H1 (cell line): ENCODE data around the gene TXNRD2. TPM values are rescaled to one million over a fixed set of nuclear protein-coding genes. Genes with fewer than 3 reads are reported as not detected.
A peak's percentile ranks its signal among the peaks of the same experiment; 100 is the strongest.

Source experiments
- CTCF ChIA-PET: fragments of 300-600 bp; sonication (Branson Sonifier 250); formaldehyde crosslinking; loops from one replicate; lab custom pipeline; 2021; ENCODE audit not compliant: partially characterized antibody; lab: Charles Lee
- POLR2A ChIA-PET: fragments of 300-600 bp; sonication (Branson Sonifier 250); formaldehyde crosslinking; loops from one replicate; lab custom pipeline; 2021; ENCODE audit warnings: inconsistent platforms; ENCODE audit not compliant: partially characterized antibody; lab: Charles Lee
- DNase-seq, 2 experiments: peaks; one replicate each; pipeline versions ENCODE4 v3.0.0 to v3.0.0-alpha.2; 2010 to 2022; ENCODE audit warnings: low spot score in 2 of 2, low read depth in 1 of 2, mixed read lengths in 1 of 2
- FAIRE-seq: peaks from 2 replicates; lab custom pipeline; 2011; peaks lifted over from hg19 to GRCh38; lab: Jason Lieb, UNC
- H2AFZ ChIP-seq: 2 replicates; pipeline ENCODE4 v1.8.1; 2012; ENCODE audit warnings: low read length, inconsistent platforms
- H2AK5ac ChIP-seq: 2 replicates; pipeline ENCODE4 v1.6.1; 2013; ENCODE audit warnings: low read depth, low read length
- H2BK120ac ChIP-seq: replicated peaks from 2 replicates; pipeline ENCODE3; 2013; ENCODE audit warnings: low read depth, low read length, inconsistent platforms
- H2BK12ac ChIP-seq: 2 replicates; pipeline ENCODE4 v1.6.1; 2013; ENCODE audit warnings: low read depth, low read length
- H2BK15ac ChIP-seq: 2 replicates; pipeline ENCODE4 v1.6.1; 2013; ENCODE audit warnings: low read length
- H2BK20ac ChIP-seq: 2 replicates; pipeline ENCODE4 v1.6.1; 2013; ENCODE audit warnings: low read length
- H2BK5ac ChIP-seq: 2 replicates; pipeline ENCODE4 v1.6.1; 2013; ENCODE audit warnings: low read depth, low read length
- H3K14ac ChIP-seq: 2 replicates; pipeline ENCODE4 v1.6.1; 2013; ENCODE audit warnings: inconsistent platforms; ENCODE audit not compliant: insufficient read length
- H3K18ac ChIP-seq: 2 replicates; pipeline ENCODE4 v1.6.1; 2013; ENCODE audit warnings: low read length; ENCODE audit errors: extremely low read depth
- H3K23ac ChIP-seq: 2 replicates; pipeline ENCODE4 v1.6.1; 2013; ENCODE audit warnings: inconsistent platforms; ENCODE audit not compliant: insufficient read length
- H3K23me2 ChIP-seq: 2 replicates; pipeline ENCODE4 v1.6.1; 2013; ENCODE audit warnings: low read depth, low read length
- H3K27ac ChIP-seq: 2 replicates; pipeline ENCODE4 v1.6.1; 2011; ENCODE audit warnings: low read depth, low read length, inconsistent platforms
- H3K27me3 ChIP-seq, 4 experiments: replicated peaks in 1 of 4; 1 replicate in 1 of 4; 2 replicates in 3 of 4; pipeline versions ENCODE4 v1.6.1 to v1.8.1; 2011 to 2013; ENCODE audit warnings: low read length in 3 of 4, mild to moderate bottlenecking in 3 of 4, inconsistent platforms in 2 of 4, mixed read lengths in 2 of 4, moderate library complexity in 1 of 4; ENCODE audit not compliant: control insufficient read depth in 3 of 4, insufficient read depth in 3 of 4; ENCODE audit errors: extremely low read depth in 1 of 4
- H3K36me3 ChIP-seq, 4 experiments: 2 replicates each; pipeline versions ENCODE4 v1.6.1 to v1.8.1; 2011 to 2013; ENCODE audit warnings: mild to moderate bottlenecking in 4 of 4, low read length in 3 of 4, moderate library complexity in 2 of 4, control low read depth in 1 of 4, inconsistent platforms in 1 of 4; ENCODE audit not compliant: insufficient read depth in 4 of 4, control insufficient read depth in 2 of 4
- H3K4ac ChIP-seq: replicated peaks from 2 replicates; pipeline ENCODE3; 2013; ENCODE audit warnings: low read length, low read depth, mixed read lengths, inconsistent platforms; ENCODE audit not compliant: insufficient read length
- H3K4me1 ChIP-seq, 4 experiments: replicated peaks in 1 of 4; 1 replicate in 1 of 4; 2 replicates in 3 of 4; pipeline versions ENCODE4 v1.6.1 to v1.8.1; 2011 to 2013; ENCODE audit warnings: low read length in 3 of 4, inconsistent platforms in 2 of 4, mixed read lengths in 1 of 4; ENCODE audit not compliant: insufficient read depth in 4 of 4, control insufficient read depth in 3 of 4
- H3K4me2 ChIP-seq, 2 experiments: 2 replicates each; pipeline versions ENCODE4 v1.6.1 to v1.8.1; 2011 to 2013; ENCODE audit warnings: low read depth in 2 of 2, low read length in 2 of 2, control low read depth in 1 of 2, inconsistent platforms in 1 of 2, mild to moderate bottlenecking in 1 of 2; ENCODE audit not compliant: insufficient read depth in 1 of 2
- H3K4me3 ChIP-seq, 4 experiments: fragments of 200-600, 300-600 bp in 1 of 4; sonication (generic), shearing (Covaris generic), sonication (Bioruptor Twin) in 1 of 4; 2 replicates each; pipeline versions ENCODE4 v1.5.1 to v1.8.1; 2011 to 2016; ENCODE audit warnings: low read length in 4 of 4, low read depth in 3 of 4, control low read depth in 2 of 4, inconsistent platforms in 2 of 4, mild to moderate bottlenecking in 2 of 4, mixed read lengths in 1 of 4, moderate library complexity in 1 of 4; ENCODE audit not compliant: insufficient read depth in 2 of 4; ENCODE audit errors: extremely low read depth in 1 of 4
- H3K56ac ChIP-seq: replicated peaks from 2 replicates; pipeline ENCODE3; 2013; ENCODE audit warnings: low read depth, mild to moderate bottlenecking, mixed read lengths, low read length, inconsistent platforms; ENCODE audit not compliant: insufficient read length
- H3K79me1 ChIP-seq: 2 replicates; pipeline ENCODE4 v1.6.1; 2013; ENCODE audit warnings: low read depth, low read length, control low read depth
- H3K79me2 ChIP-seq, 2 experiments: 2 replicates each; pipeline versions ENCODE4 v1.6.1 to v1.8.1; 2012 to 2013; ENCODE audit warnings: low read length in 2 of 2, mild to moderate bottlenecking in 2 of 2, inconsistent platforms in 1 of 2; ENCODE audit not compliant: insufficient read depth in 2 of 2, control insufficient read depth in 1 of 2
- H3K9ac ChIP-seq, 4 experiments: replicated peaks in 1 of 4; 1 replicate in 1 of 4; 2 replicates in 3 of 4; pipeline versions ENCODE4 v1.6.1 to v1.8.1; 2011 to 2013; ENCODE audit warnings: low read depth in 3 of 4, low read length in 3 of 4, control low read depth in 2 of 4, mild to moderate bottlenecking in 2 of 4, moderate library complexity in 2 of 4, inconsistent platforms in 1 of 4; ENCODE audit errors: extremely low read depth in 1 of 4
- H3K9me3 ChIP-seq, 2 experiments: 2 replicates each; pipeline versions ENCODE4 v1.6.1 to v1.8.1; 2012 to 2013; ENCODE audit warnings: mild to moderate bottlenecking in 2 of 2, moderate library complexity in 2 of 2, control low read depth in 1 of 2, inconsistent platforms in 1 of 2, low read depth in 1 of 2, low read length in 1 of 2, mixed read lengths in 1 of 2; ENCODE audit not compliant: insufficient read depth in 2 of 2
- H4K20me1 ChIP-seq, 2 experiments: replicated peaks in 1 of 2; 2 replicates each; pipeline versions ENCODE3 to v1.8.1; 2011 to 2013; ENCODE audit warnings: inconsistent platforms in 2 of 2, low read length in 2 of 2, mild to moderate bottlenecking in 1 of 2; ENCODE audit not compliant: insufficient read depth in 2 of 2, control insufficient read depth in 1 of 2
- H4K5ac ChIP-seq: 2 replicates; pipeline ENCODE4 v1.6.1; 2013; ENCODE audit warnings: low read length, low read depth, mixed read lengths, inconsistent platforms; ENCODE audit not compliant: insufficient read length
- H4K8ac ChIP-seq: 2 replicates; pipeline ENCODE4 v1.8.0; 2013; ENCODE audit warnings: mild to moderate bottlenecking, moderate library complexity, low read length, inconsistent platforms; ENCODE audit not compliant: insufficient read depth; ENCODE audit errors: extremely low read depth
- H4K91ac ChIP-seq: replicated peaks from 2 replicates; pipeline ENCODE3; 2013; ENCODE audit warnings: low read length, mixed read lengths, inconsistent platforms; ENCODE audit not compliant: insufficient read length
- CTCF ChIP-seq, 3 experiments: IDR thresholded peaks; 1 replicate in 2 of 3; 2 replicates in 1 of 3; pipeline versions ENCODE4 v1.5.1 to v1.6.1; 2011; ENCODE audit warnings: low read length in 3 of 3, mild to moderate bottlenecking in 3 of 3, inconsistent platforms in 2 of 3, low read depth in 1 of 3, moderate library complexity in 1 of 3; ENCODE audit not compliant: insufficient read depth in 1 of 3; ENCODE audit errors: control extremely low read depth in 1 of 3
- EGR1 ChIP-seq: IDR thresholded peaks from 2 replicates; pipeline ENCODE4 v1.6.1; 2011; ENCODE audit warnings: low read depth, low read length, borderline replicate concordance
- PHF8 ChIP-seq: fragments of 200-600 bp; sonication (generic); conservative IDR thresholded peaks from 2 replicates; pipeline ENCODE4 v1.7.1; 2012; ENCODE audit warnings: low read depth, mild to moderate bottlenecking, inconsistent platforms, low read length, moderate library complexity
- POU5F1 ChIP-seq: IDR thresholded peaks from 2 replicates; pipeline ENCODE4 v1.6.1; 2011; ENCODE audit warnings: low read depth, mild to moderate bottlenecking, low read length, moderate library complexity
- RNF2 ChIP-seq: fragments of 200-900, 300-1000 bp; sonication (generic); IDR thresholded peaks from 2 replicates; pipeline ENCODE4 v1.7.1; 2016; ENCODE audit warnings: borderline replicate concordance, low read depth, mild to moderate bottlenecking, antibody characterized with exemption, low read length; ENCODE audit not compliant: poor library complexity, severe bottlenecking; ENCODE audit errors: missing control alignments
- RXRA ChIP-seq: IDR thresholded peaks from 2 replicates; pipeline ENCODE4 v1.6.1; 2011; ENCODE audit warnings: low read depth, mild to moderate bottlenecking, low read length, moderate library complexity; ENCODE audit not compliant: insufficient read depth
- SP2 ChIP-seq: IDR thresholded peaks from 2 replicates; pipeline ENCODE4 v1.6.1; 2012; ENCODE audit warnings: mild to moderate bottlenecking, low read length, inconsistent platforms
- ZNF274 ChIP-seq: IDR thresholded peaks from 2 replicates; pipeline ENCODE4 v1.7.0; 2012; ENCODE audit warnings: low read length, borderline replicate concordance; ENCODE audit errors: extremely low read depth
- WGBS, 2 experiments: shearing (Covaris generic) in 1 of 2; methylation state at CpG; one replicate each; pipeline versions ENCODE4 v1.1.6 to v1.1.7; 2013 to 2015; ENCODE audit warnings: low lambda C conversion rate in 2 of 2, mixed read lengths in 2 of 2, inconsistent platforms in 1 of 2, low coverage in 1 of 2, missing lambda C conversion rate in 1 of 2; ENCODE audit not compliant: insufficient replicate concordance in 2 of 2, insufficient coverage in 1 of 2, insufficient read length in 1 of 2; ENCODE audit errors: extremely low coverage in 1 of 2, missing lambda C conversion rate in 1 of 2; 5-methylcytosine and 5-hydroxymethylcytosine counted together
- polyA plus RNA-seq, 7 experiments: library from polyadenylated mRNA; depleted of rRNA in 3 of 7; stranded (reverse) in 5 of 7; unstranded in 2 of 7; fragments of >200 nt in 5 of 7; fragments of 200-250 nt in 2 of 7; gene quantifications; 1 replicate in 5 of 7; 2 replicates in 1 of 7; 4 replicates in 1 of 7; pipeline versions ENCODE4 v1.2.1 to v1.2.3, GENCODE V29; 2011 to 2013; ENCODE audit warnings: missing spikeins in 2 of 7, mixed read lengths in 2 of 7
- total RNA-seq: library from RNA; stranded (reverse); fragmentation: NEBNext Ultra II Directional; extraction: Animal tissue kit (Norgen Biotek cat#: 25700); gene quantifications from 2 replicates; pipeline ENCODE4 v1.2.1, GENCODE V29; 2021

TXNRD2 gene
- total and polyA plus RNA-seq, 2 of the 8 experiments (the other 6 are each of a cell fraction or from before 2014, with no cell fraction given): 14.8 to 21.9 TPM

GRCh38 chr22:19873138-19873959 is 68.3 kb downstream of the TXNRD2 start:
- 93% methylated on average over 26 of the region's 27 CpGs; no CpG with 5 or more reads in 1 of the 2 experiments for WGBS, 2 experiments
- Histone ChIP-seq H4K91ac (no peak overlapping the region), H2AFZ (no peak overlapping the region), H2BK5ac (peak overlapping the region; percentile 52), H3K4me3 (no peak overlapping the region), H2BK120ac (no peak overlapping the region), H3K36me3 (0 out of 8 replicates have a peak, but pooled peaks cover 0 to 2% (median 0%) of the 10 kb centered on the region in 4 experiments), H3K79me2 (no peaks in the 10 kb centered on the region), H3K4me1 (peaks cover 0 to 7% (median 3%) of the 10 kb centered on the region in 4 experiments; a peak in 4 of 7 replicates), H3K9ac (no peak overlapping the region), H3K4ac (no peak overlapping the region), H2BK15ac (0 out of 2 replicates have a peak overlapping the region, but pooled peaks have one; percentile 46), H3K9me3 (no peaks in the 10 kb centered on the region), H4K5ac (no peak overlapping the region), H3K27ac (no peak overlapping the region; the same call in 1 of the 2 replicates), H3K27me3 (no peaks in the 10 kb centered on the region), H3K23ac (no peak overlapping the region), H3K79me1 (no peaks in the 10 kb centered on the region; the same call in 1 of the 2 replicates), H2AK5ac (no peak overlapping the region), H2BK20ac (no peak overlapping the region), H2BK12ac (peak overlapping the region; percentile 80; the same call in 1 of the 2 replicates), H3K56ac (no peak overlapping the region), H3K14ac (no peak overlapping the region), H3K4me2 (no peak overlapping the region), H4K8ac (no peak overlapping the region), H3K23me2 (no peaks in the 10 kb centered on the region), H3K18ac (no peak overlapping the region; the same call in 1 of the 2 replicates), H4K20me1 (no peaks in the 10 kb centered on the region)
- ChIA-PET CTCF (interaction anchor here (0.8 to 2.6 kb wide), 2 partner anchors 9 to 53 kb away, joined by 3 to 7 read pairs; no protein-coding TSS in a partner anchor), POLR2A (interaction anchor here (1.0 to 4.6 kb wide), 3 partner anchors 8 to 26 kb away, joined by 3 to 27 read pairs (median 7); no protein-coding TSS in a partner anchor)
- FAIRE-seq (no peak), DNase-seq (no peak)
- TF ChIP-seq PHF8 (no peak), RNF2 (no peak), SP2 (no peak), EGR1 (no peak), POU5F1 (no peak), RXRA (no peak), ZNF274 (no peak), CTCF (IDR thresholded peaks at IDR 0.05; ENCODE audit: control extremely low read depth in 1 of 3, insufficient read depth in 1 of 3, low read depth in 1 of 3, low read length in 3 of 3) (no peak)
